K562 (cell line): ENCODE measurements around the gene SETD4.

Experiments
- CAMTA2 ChIP-seq: fragments of 250-450 bp; sonication (Bioruptor Pico); conservative IDR thresholded peaks from 2 replicates; pipeline ENCODE4 v1.5.1; 2022
- CBX8 ChIP-seq: fragments of 200-600 bp; sonication (generic); IDR thresholded peaks from 2 replicates; pipeline ENCODE4 v1.6.1; 2012; ENCODE audit warnings: borderline replicate concordance, mixed run types, low read depth, mild to moderate bottlenecking, moderate library complexity, mixed read lengths, low read length, control low read depth, inconsistent platforms; ENCODE audit not compliant: poor library complexity, severe bottlenecking; ENCODE audit errors: extremely low read depth
- JUND ChIP-seq, 2 experiments: IDR thresholded peaks; 2 replicates in 1 of 2; 3 replicates in 1 of 2; pipeline ENCODE4 v1.6.1; 2011; ENCODE audit warnings: borderline replicate concordance in 2 of 2, low read depth in 2 of 2, low read length in 2 of 2, improper control_type of control experiment in 1 of 2, missing biosample characterization in 1 of 2, missing genetic modification characterization in 1 of 2, missing genetic modification reagents in 1 of 2
- KDM4B ChIP-seq, 2 experiments: fragments of 450-650 bp in 1 of 2; sonication (generic) in 1 of 2; IDR thresholded peaks; 2 replicates each; pipeline ENCODE4 v1.6.1; 2016 to 2017; ENCODE audit warnings: borderline replicate concordance in 2 of 2, antibody characterized with exemption in 1 of 2, low read depth in 1 of 2, mild to moderate bottlenecking in 1 of 2
- NCOR1 ChIP-seq: fragments of 450-650 bp; IDR thresholded peaks from 2 replicates; pipeline ENCODE4 v1.6.1; 2016; ENCODE audit warnings: mild to moderate bottlenecking, moderate library complexity
- SPI1 ChIP-seq: IDR thresholded peaks from 2 replicates; pipeline ENCODE4 v1.6.1; 2011; ENCODE audit warnings: low read depth, low read length, control low read depth, borderline replicate concordance

GRCh38 chr21:36039861-36040260, 20.5 kb downstream of the SETD4 start:
- no peak for TF ChIP-seq CBX8
- no peak for TF ChIP-seq CAMTA2 (CRISPR knock-in tag)
- TF ChIP-seq KDM4B (IDR thresholded peaks at IDR 0.05; ENCODE audit: borderline replicate concordance in 2 of 2, low read depth in 1 of 2): no peak
- TF ChIP-seq SPI1: no peak
- no peak for TF ChIP-seq NCOR1
- TF ChIP-seq JUND (IDR thresholded peaks at IDR 0.05; ENCODE audit: borderline replicate concordance, low read depth, low read length): no peak
- no peak for TF ChIP-seq JUND (tag; IDR thresholded peaks at IDR 0.05; ENCODE audit: borderline replicate concordance, low read depth, low read length)
